Measurements from ENCODE around the gene SLC38A2.

SLC38A2 gene

GRCh38 chr12:46372544-46373300 is at the start of gene SLC38A2:
SLC38A2 (minus strand) TSS chr12:46372773; CDS start chr12:46371293, 1,480 bp downstream.
- peak; percentile 91 to 96 (median 95) for DNase-seq

GRCh38 chr12:46419675-46420074 is 47.1 kb upstream of the SLC38A2 start:
- no peak for DNase-seq

DNA sequence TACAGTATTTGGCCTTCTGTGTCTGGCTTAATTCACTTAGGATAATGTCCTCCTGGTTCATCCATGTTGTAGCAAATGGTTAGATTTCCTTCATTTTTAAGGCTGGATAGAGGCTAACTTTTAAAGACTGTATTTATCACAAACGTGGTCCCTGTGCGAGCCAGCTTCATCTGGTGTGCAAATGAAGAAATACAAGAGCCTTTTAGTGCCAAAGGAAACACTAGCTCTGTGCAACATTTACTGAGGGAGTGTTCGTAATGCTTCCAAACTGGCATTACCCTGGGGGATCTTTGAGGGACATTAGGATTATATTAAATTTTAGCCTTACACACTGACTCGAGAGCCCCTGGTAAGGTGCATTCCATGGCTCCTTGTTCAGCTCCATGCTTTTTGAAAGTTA is 43.0 kb upstream of the SLC38A2 start:
- no peak for DNase-seq

DNA sequence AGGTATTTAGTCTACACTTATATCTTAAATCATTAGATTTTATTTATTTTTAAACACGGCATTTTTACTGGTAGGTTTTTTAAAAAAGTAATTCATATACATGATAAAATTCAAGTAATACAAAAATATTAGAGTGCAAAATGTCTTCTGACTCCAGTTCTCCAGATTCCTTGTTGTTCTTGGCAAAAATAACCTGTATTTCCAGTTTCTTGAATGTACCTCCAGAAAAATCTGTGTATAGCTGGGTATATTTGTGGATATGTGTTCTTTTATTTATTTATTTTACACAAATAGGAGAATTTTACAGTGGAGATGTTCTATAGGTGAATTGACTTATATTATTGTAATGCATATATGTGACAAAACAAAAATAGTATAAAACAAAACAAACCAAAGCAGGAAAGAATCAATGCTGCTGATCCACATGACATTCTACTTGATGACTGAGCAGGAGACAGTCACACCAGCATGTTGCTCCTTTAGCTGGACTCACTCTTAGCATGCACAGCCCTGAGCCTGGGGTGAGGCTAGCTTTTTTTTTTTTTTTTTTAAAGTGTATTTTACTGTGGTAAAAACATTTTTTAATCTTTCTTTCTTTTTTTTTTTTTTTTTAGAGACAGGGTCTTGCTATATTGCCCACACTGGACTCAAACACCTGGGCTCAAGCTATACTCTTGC is 42.2 kb upstream of the SLC38A2 start:
- DNase-seq: no peak

- DNase-seq: no peak
Observed at GRCh38 chr12:46413368-46413767, 40.8 kb upstream of the SLC38A2 start.

DNA sequence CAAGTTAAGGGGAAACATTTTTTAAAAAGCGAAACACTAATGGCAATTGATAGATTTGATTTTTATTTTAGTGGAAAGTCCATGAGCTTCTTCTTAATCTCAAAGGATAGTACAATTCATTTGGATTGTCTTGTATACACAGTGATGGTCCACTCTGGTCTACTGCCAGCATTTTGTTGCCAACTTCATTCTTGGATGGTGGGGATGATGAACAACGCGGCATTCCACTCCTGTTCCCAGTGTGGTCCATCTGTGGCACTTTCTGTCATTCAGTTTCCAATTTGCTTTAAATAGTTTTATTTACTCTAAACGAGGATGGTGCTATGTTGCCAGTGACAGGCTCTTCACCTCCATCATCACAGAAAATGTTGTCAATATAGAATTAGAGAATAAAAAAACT is 40.3 kb upstream of the SLC38A2 start:
- DNase-seq: no peak

GRCh38 chr12:46410495-46410894 is 37.9 kb upstream of the SLC38A2 start:
- no peak for DNase-seq

GRCh38 chr12:46409974-46410373 is 37.4 kb upstream of the SLC38A2 start:
- DNase-seq: no peak

DNA sequence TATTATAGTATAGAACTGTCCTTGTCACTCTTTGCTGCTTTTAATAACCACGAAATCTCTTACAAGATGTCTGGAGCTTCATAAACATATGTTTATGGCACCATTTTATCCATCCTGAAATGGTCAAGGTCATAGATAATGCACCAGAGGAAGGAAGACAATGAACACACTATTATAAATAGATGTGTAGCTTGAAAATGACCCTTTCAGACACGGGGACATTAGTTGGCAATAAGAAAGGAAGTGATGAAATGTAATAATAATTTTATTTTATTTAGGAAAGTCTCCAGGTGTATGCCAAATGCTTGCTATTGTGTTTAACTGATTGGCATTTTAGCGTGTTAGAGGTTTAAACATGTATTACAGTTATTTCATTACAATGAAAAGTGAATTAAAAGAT is 36.8 kb upstream of the SLC38A2 start:
- DNase-seq: no peak

DNA sequence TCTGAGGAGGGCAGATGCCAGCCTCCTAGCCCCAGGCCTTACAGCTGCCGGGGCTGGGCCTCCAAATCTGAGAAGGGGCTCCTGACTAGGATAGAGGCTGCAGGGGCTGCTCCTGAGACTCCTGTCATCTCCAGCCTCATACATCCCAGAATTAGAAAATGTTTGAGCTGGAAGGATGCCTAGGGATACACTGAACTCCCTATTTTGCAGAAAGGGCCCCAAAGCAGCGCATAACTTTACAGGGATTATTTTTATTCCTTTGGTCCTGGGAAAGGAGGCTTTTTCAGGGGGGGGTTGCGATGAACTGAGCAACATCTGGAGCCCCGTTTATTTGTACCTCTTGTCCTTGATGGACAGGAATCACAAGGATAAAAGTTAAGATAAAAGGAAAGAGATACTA is 35.9 kb upstream of the SLC38A2 start:
- DNase-seq: no peak

- DNase-seq: no peak
Observed at GRCh38 chr12:46407361-46407760, 34.8 kb upstream of the SLC38A2 start.

- DNase-seq: no peak
Observed at GRCh38 chr12:46406352-46407027, 33.9 kb upstream of the SLC38A2 start.

DNA sequence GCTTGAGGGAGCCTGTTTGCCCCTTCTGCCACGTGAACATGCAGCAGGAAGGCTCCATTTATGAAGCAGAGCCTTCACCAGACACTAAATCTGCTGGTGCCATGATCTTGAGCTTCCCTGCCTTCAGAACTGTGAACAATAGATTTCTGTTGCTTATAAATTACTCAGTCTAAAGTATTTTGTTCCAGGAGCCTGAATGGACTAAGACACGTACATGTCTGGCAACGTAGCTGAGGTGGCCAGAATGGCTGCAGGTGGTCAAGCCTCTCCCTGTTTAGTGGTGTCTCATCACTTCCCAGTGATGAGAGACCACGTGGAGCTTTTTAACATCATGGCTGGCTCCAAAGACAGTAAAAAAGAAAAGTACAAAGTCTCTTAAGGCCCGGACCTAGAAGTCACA is 32.2 kb upstream of the SLC38A2 start:
- no peak for DNase-seq

GRCh38 chr12:46404225-46404631 is 31.7 kb upstream of the SLC38A2 start:
- no peak for DNase-seq

DNA sequence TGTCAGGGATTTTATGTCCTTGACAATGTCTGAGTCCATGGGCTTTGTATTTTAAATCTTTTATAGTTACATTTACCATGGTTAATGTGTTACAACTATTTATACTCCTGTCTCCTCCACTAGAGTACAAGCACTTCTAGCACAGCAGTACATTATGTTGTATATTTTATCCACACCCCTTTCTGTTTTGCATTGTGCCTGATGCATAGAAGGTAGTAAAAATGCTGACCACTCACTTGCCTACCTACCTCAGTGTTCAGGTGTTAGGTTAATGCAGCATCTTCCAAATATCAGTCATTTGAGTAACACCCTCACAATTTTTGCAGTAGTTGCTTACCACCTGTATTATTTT is 31.1 kb upstream of the SLC38A2 start:
- no peak for DNase-seq

- DNase-seq: no peak
Observed at GRCh38 chr12:46402941-46403718, 30.6 kb upstream of the SLC38A2 start.

- no peak for DNase-seq
Observed at GRCh38 chr12:46402451-46402850, 29.9 kb upstream of the SLC38A2 start.

- DNase-seq: no peak
Observed at GRCh38 chr12:46401662-46402061, 29.1 kb upstream of the SLC38A2 start.

GRCh38 chr12:46400406-46400805 is 27.8 kb upstream of the SLC38A2 start:
- no peak for DNase-seq

- DNase-seq: peak in 3 of 6 experiments; percentile 50 to 60 (median 51)
Observed at GRCh38 chr12:46399461-46400248, 27.1 kb upstream of the SLC38A2 start.

DNA sequence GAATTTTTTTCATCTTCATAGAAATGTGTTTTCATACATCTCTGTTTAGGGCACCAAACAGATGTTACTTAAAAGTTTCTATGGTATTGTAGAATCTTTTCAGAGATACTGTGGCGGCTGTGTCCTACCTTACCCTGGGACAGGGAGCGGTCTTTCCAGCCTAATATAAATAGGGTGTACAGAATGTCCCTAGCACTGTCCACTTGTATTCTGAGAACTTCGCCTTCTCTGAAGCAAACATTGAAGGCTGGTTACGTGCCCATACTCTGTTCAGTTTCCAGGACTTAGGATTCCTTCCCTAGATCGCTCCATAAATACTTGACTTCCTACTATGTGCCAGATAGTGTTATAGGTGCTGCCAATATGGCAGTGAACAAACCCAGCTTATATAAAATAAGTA is 24.3 kb upstream of the SLC38A2 start:
- DNase-seq: no peak

DNA sequence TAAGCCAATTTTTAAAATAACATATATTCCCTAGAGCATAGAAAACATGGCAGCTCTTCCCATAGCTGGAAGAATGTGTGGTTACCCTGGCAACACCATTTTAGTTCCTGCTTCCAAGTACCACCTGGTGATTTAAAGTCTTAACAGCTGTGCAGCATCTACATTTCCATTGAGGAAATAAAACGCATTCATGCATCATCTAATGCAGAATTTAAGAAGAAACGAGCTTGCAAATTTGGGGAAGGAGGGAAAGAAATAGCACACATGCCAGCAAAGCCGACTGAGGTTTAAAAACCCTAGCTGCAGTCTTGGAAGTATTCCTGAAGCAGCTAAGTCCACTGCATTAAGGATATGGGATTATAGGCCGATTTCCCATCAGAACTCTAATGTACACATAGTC is 22.8 kb upstream of the SLC38A2 start:
- DNase-seq: no peak

Data from stimulated activated naive CD4-positive, alpha-beta T cell (primary cell).